Measurements from ENCODE around the gene ERGIC1. TPM values are rescaled to one million over a fixed set of nuclear protein-coding genes. Genes with fewer than 3 reads are reported as not detected.
"Not testable (repeated sequence)": the region's sequence is repeated elsewhere in the genome, so short reads cannot be mapped to it uniquely, and the experiment has no call there.

The ERGIC1 gene
- polyA plus RNA-seq, 1 donor = 112 TPM

- no peaks in the 10 kb centered on the region for H3K27me3 ChIP-seq (ENCODE audit: control insufficient read depth, insufficient read depth, low read length)
- no peaks in the 10 kb centered on the region for H3K9me3 ChIP-seq (ENCODE audit: control insufficient read depth, low read depth, low read length)
- no peaks in the 10 kb centered on the region for H3K4me1 ChIP-seq (ENCODE audit: control insufficient read depth, insufficient read depth, low read length)
- H3K36me3 ChIP-seq (ENCODE audit: control insufficient read depth, insufficient read depth, low read length) = peaks cover 44% of the 10 kb centered on the region
- no peak for DNase-seq
- no CpG with 5 or more reads among the region's 4 CpGs for WGBS (ENCODE audit: insufficient coverage, low lambda C conversion rate)
- no peak overlapping the region for H3K4me3 ChIP-seq (ENCODE audit: low read length)
- no peak overlapping the region for H3K27ac ChIP-seq (ENCODE audit: low read length)
Measured at GRCh38 chr5:172895549-172895948, 61.5 kb downstream of the ERGIC1 start.

DNA sequence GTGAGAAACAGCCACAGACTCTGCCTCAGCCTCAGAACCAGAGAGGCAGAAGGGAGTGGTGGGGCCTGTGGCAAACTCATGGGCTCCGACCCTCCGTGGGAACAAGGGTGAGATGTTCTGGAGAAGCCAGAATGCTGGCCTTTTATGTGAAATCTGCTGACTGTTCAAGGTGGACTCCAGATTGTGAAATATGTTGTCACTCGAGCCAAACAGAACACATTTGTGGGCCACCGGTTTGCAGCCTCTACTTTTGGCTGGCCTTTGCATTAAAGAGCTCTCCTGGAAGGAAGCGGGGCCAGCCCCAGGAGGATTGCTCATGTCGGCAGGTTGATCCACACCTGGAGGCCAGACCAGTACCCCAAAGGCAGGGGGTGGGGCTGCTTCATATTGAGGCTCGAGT lies 62.4 kb downstream of the ERGIC1 start:
- no peaks in the 10 kb centered on the region for H3K9me3 ChIP-seq (ENCODE audit: control insufficient read depth, low read depth, low read length)
- H3K27ac ChIP-seq (ENCODE audit: low read length) = no peak overlapping the region
- no CpG with 5 or more reads among the region's 7 CpGs for WGBS (ENCODE audit: insufficient coverage, low lambda C conversion rate)
- no peaks in the 10 kb centered on the region for H3K27me3 ChIP-seq (ENCODE audit: control insufficient read depth, insufficient read depth, low read length)
- no peak for DNase-seq
- peaks cover 43% of the 10 kb centered on the region for H3K36me3 ChIP-seq (ENCODE audit: control insufficient read depth, insufficient read depth, low read length)
- H3K4me3 ChIP-seq (ENCODE audit: low read length) = no peak overlapping the region
- peaks cover under 1% of the 10 kb centered on the region for H3K4me1 ChIP-seq (ENCODE audit: control insufficient read depth, insufficient read depth, low read length)

DNA sequence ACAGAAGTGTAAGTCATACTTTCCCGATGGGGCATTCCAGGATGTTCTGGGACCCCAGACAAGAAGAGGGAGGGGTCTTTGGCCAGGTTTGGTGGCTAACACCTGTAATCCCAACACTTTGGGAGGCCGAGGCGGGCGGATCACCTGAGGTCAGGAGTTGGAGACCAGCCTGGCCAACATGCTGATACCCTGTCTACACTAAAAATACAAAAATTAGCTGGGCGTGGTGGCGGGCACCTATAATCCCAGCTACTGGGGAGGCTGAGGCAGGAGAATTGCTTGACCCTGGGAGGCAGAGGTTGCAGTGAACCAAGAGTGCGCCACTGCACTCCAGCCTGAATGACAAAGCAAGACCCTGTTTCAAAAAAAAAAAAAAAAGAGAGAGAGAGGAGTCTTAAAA lies 63.0 kb downstream of the ERGIC1 start:
- peaks cover 47% of the 10 kb centered on the region for H3K36me3 ChIP-seq (ENCODE audit: control insufficient read depth, insufficient read depth, low read length)
- not testable (repeated sequence) for H3K9me3 ChIP-seq (ENCODE audit: control insufficient read depth, low read depth, low read length); H3K27me3 ChIP-seq (ENCODE audit: control insufficient read depth, insufficient read depth, low read length); H3K4me1 ChIP-seq (ENCODE audit: control insufficient read depth, insufficient read depth, low read length); H3K4me3 ChIP-seq (ENCODE audit: low read length); DNase-seq
- H3K27ac ChIP-seq (ENCODE audit: low read length) = peak overlapping the region; percentile 60
- 100% methylated on average over 1 of the region's 7 CpGs for WGBS (ENCODE audit: insufficient coverage, low lambda C conversion rate)

- WGBS (ENCODE audit: insufficient coverage, low lambda C conversion rate) = no CpG with 5 or more reads among the region's 16 CpGs
- Histone ChIP-seq H3K9me3 (ENCODE audit: control insufficient read depth, low read depth, low read length) (no peaks in the 10 kb centered on the region), H3K36me3 (ENCODE audit: control insufficient read depth, insufficient read depth, low read length) (peaks cover 47% of the 10 kb centered on the region), H3K27me3 (ENCODE audit: control insufficient read depth, insufficient read depth, low read length) (no peaks in the 10 kb centered on the region), H3K27ac (ENCODE audit: low read length) (peak overlapping the region; percentile 60), H3K4me3 (ENCODE audit: low read length) (no peak overlapping the region), H3K4me1 (ENCODE audit: control insufficient read depth, insufficient read depth, low read length) (peaks cover 12% of the 10 kb centered on the region)
- DNase-seq = peak in 1 of 2 donors; percentile 48
Measured at GRCh38 chr5:172897481-172898217, 63.6 kb downstream of the ERGIC1 start.

DNA sequence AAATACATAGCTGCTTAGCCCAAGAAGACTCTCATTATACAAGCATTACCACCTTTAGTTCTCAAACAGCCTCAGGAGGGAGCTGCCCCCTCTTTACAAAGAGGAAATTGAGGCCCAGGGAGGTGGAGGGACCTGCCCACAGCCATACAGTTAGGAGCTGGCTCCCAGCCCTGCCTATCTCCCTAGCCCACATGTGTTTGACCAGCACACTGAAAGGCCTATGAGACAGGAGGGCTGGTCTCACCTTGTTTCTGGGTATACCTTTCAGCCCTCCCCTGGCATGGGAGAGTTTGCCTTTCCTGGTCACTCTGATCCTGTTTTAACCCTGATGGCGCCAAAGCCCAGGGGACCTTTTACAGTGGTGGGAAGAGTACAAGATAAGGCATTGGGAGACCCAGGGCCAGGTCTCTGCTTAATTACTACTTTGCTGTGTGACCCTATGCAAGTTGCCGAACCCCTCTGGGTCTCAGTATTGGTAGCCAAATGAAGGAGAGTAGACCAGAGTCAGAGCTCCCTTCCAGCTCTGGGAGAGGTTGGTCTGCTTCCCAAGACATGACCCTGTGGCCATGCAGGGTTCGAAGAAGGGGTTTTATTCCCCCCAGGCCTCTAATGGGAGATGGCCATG lies 64.3 kb downstream of the ERGIC1 start:
- no CpG with 5 or more reads among the region's 3 CpGs for WGBS (ENCODE audit: insufficient coverage, low lambda C conversion rate)
- no peaks in the 10 kb centered on the region for H3K27me3 ChIP-seq (ENCODE audit: control insufficient read depth, insufficient read depth, low read length)
- peak overlapping the region; percentile 60 for H3K27ac ChIP-seq (ENCODE audit: low read length)
- H3K9me3 ChIP-seq (ENCODE audit: control insufficient read depth, low read depth, low read length) = no peaks in the 10 kb centered on the region
- H3K4me3 ChIP-seq (ENCODE audit: low read length) = no peak overlapping the region
- DNase-seq = no peak
- H3K36me3 ChIP-seq (ENCODE audit: control insufficient read depth, insufficient read depth, low read length) = peaks cover 47% of the 10 kb centered on the region
- peaks cover 18% of the 10 kb centered on the region for H3K4me1 ChIP-seq (ENCODE audit: control insufficient read depth, insufficient read depth, low read length)

- Histone ChIP-seq H3K36me3 (ENCODE audit: control insufficient read depth, insufficient read depth, low read length) (peaks cover 47% of the 10 kb centered on the region), H3K27ac (ENCODE audit: low read length) (no peak overlapping the region), H3K4me3 (ENCODE audit: low read length) (no peak overlapping the region), H3K27me3 (ENCODE audit: control insufficient read depth, insufficient read depth, low read length) (no peaks in the 10 kb centered on the region), H3K4me1 (ENCODE audit: control insufficient read depth, insufficient read depth, low read length) (peaks cover 23% of the 10 kb centered on the region), H3K9me3 (ENCODE audit: control insufficient read depth, low read depth, low read length) (no peaks in the 10 kb centered on the region)
- DNase-seq = no peak
- WGBS (ENCODE audit: insufficient coverage, low lambda C conversion rate) = no CpG with 5 or more reads among the region's 7 CpGs
Measured at GRCh38 chr5:172898843-172899369, 64.9 kb downstream of the ERGIC1 start.

DNA sequence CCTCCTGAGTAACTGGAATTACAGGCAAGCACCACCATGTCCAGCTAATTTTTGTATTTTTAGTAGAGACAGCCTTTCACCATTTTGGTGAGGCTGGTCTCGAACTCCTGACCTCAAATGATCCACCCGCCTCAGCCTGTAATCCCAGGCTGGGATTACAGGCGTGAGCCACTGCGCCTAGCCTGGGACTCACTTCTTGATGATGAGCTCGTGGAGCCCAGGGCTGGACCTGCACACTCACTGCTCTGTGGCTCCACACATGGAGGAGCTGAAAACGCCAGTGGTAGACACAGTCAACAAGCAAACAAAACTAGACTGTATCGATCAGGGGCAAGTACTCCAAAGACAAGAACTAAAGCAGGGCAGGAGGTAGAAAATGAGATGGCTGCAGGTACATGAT lies 65.4 kb downstream of the ERGIC1 start:
- 100% methylated on average over 1 of the region's 7 CpGs for WGBS (ENCODE audit: insufficient coverage, low lambda C conversion rate)

GRCh38 chr5:172901012-172901780 lies 67.1 kb downstream of the ERGIC1 start:
- DNase-seq = peak in 1 of 2 donors; percentile 39
- Histone ChIP-seq H3K4me3 (ENCODE audit: low read length) (no peak overlapping the region), H3K36me3 (ENCODE audit: control insufficient read depth, insufficient read depth, low read length) (peaks cover 41% of the 10 kb centered on the region), H3K9me3 (ENCODE audit: control insufficient read depth, low read depth, low read length) (no peaks in the 10 kb centered on the region), H3K27me3 (ENCODE audit: control insufficient read depth, insufficient read depth, low read length) (no peaks in the 10 kb centered on the region), H3K27ac (ENCODE audit: low read length) (peak overlapping the region; percentile 20), H3K4me1 (ENCODE audit: control insufficient read depth, insufficient read depth, low read length) (peaks cover 41% of the 10 kb centered on the region)
- WGBS (ENCODE audit: insufficient coverage, low lambda C conversion rate) = no CpG with 5 or more reads among the region's 10 CpGs

More for the DNA sequence above, 65.4 kb downstream of the ERGIC1 start:
- Histone ChIP-seq H3K4me1 (ENCODE audit: control insufficient read depth, insufficient read depth, low read length) (peaks cover 28% of the 10 kb centered on the region), H3K9me3 (ENCODE audit: control insufficient read depth, low read depth, low read length) (no peaks in the 10 kb centered on the region), H3K27me3 (ENCODE audit: control insufficient read depth, insufficient read depth, low read length) (no peaks in the 10 kb centered on the region), H3K4me3 (ENCODE audit: low read length) (no peak overlapping the region), H3K36me3 (ENCODE audit: control insufficient read depth, insufficient read depth, low read length) (peaks cover 47% of the 10 kb centered on the region), H3K27ac (ENCODE audit: low read length) (no peak overlapping the region)
- DNase-seq = no peak

GRCh38 chr5:172901788-172902496 lies 67.9 kb downstream of the ERGIC1 start:
- no peaks in the 10 kb centered on the region for H3K9me3 ChIP-seq (ENCODE audit: control insufficient read depth, low read depth, low read length)
- WGBS (ENCODE audit: insufficient coverage, low lambda C conversion rate) = no CpG with 5 or more reads among the region's 9 CpGs
- H3K27ac ChIP-seq (ENCODE audit: low read length) = peak overlapping the region; percentile 55
- no peaks in the 10 kb centered on the region for H3K27me3 ChIP-seq (ENCODE audit: control insufficient read depth, insufficient read depth, low read length)
- H3K4me3 ChIP-seq (ENCODE audit: low read length) = no peak overlapping the region
- DNase-seq = no peak
- peaks cover 41% of the 10 kb centered on the region for H3K4me1 ChIP-seq (ENCODE audit: control insufficient read depth, insufficient read depth, low read length)
- H3K36me3 ChIP-seq (ENCODE audit: control insufficient read depth, insufficient read depth, low read length) = peaks cover 34% of the 10 kb centered on the region

Data from large intestine (tissue), 3 donors.